GM12878 (cell line): ENCODE data around the gene CNPY1. TPM values are rescaled to one million over a fixed set of nuclear protein-coding genes. Genes with fewer than 3 reads are reported as not detected.

Source experiments
- ATAC-seq: fragments of 200-7000 bp; cut with Tn5 transposase; 3 replicates; pipeline ENCODE4 v1.9.1; 2020; ENCODE audit warnings: mild to moderate bottlenecking, moderate library complexity
- BruUV-seq: library from RNA; stranded (reverse); fragments of 400-500 nt; replicated peaks from 2 replicates; lab custom pipeline; 2021; lab: Mats Ljungman, UMichigan
- CTCF ChIA-PET: fragments of 300-600 bp; sonication (Branson Sonifier 250); formaldehyde crosslinking; extraction: SDS; loops from one replicate; lab custom pipeline; 2021; ENCODE audit warnings: inconsistent platforms; lab: Yijun Ruan, JAX
- POLR2A ChIA-PET: fragments of 350-600 bp; formaldehyde crosslinking; extraction: SDS; loops from one replicate; lab custom pipeline; 2021; ENCODE audit warnings: inconsistent platforms; lab: Charles Lee
- RAD21 ChIA-PET: fragments of 300-600 bp; sonication (Branson Sonifier 250); formaldehyde crosslinking; loops from one replicate; lab custom pipeline; 2023; ENCODE audit warnings: antibody characterized with exemption; ENCODE audit not compliant: unreplicated experiment; lab: Charles Lee
- SMC1A ChIA-PET: fragments of 300-600 bp; sonication (Branson Sonifier 250); formaldehyde crosslinking; loops from one replicate; lab custom pipeline; 2023; ENCODE audit not compliant: unreplicated experiment, uncharacterized antibody; lab: Charles Lee
- DNase-seq: peaks from one replicate; pipeline ENCODE4 v3.0.0-alpha.2; 2011; ENCODE audit warnings: low read depth, low spot score
- FAIRE-seq: peaks from 3 replicates; lab custom pipeline; 2011; peaks lifted over from hg19 to GRCh38; lab: Jason Lieb, UNC
- H2AFZ ChIP-seq: 2 replicates; pipeline ENCODE4 v1.6.0; 2011; ENCODE audit warnings: low read depth, low read length, control low read depth; ENCODE audit not compliant: control insufficient read depth
- H3K27ac ChIP-seq: 2 replicates; pipeline ENCODE4 v1.5.1; 2011; ENCODE audit warnings: control low read depth; ENCODE audit not compliant: control insufficient read depth, insufficient read depth
- H3K27me3 ChIP-seq, 2 experiments: replicated peaks in 1 of 2; 2 replicates each; pipeline versions ENCODE4 v1.6.0 to v1.6.1; 2011; ENCODE audit warnings: low read length in 1 of 2; ENCODE audit not compliant: control insufficient read depth in 2 of 2, insufficient read depth in 2 of 2
- H3K36me3 ChIP-seq, 2 experiments: 2 replicates each; pipeline ENCODE4 v1.5.1; 2011; ENCODE audit warnings: low read length in 1 of 2; ENCODE audit not compliant: control insufficient read depth in 2 of 2, insufficient read depth in 2 of 2
- H3K4me1 ChIP-seq: 2 replicates; pipeline ENCODE4 v1.6.1; 2011; ENCODE audit warnings: mild to moderate bottlenecking, low read length, moderate library complexity, mixed read lengths; ENCODE audit not compliant: control insufficient read depth, insufficient read depth
- H3K4me2 ChIP-seq: 2 replicates; pipeline ENCODE4 v1.6.0; 2011; ENCODE audit warnings: control low read depth; ENCODE audit not compliant: control insufficient read depth, insufficient read depth
- H3K4me3 ChIP-seq: fragments of 200-600 bp; sonication (generic); 2 replicates; pipeline ENCODE4 v1.5.1; 2016
- H3K79me2 ChIP-seq: 2 replicates; pipeline ENCODE4 v1.6.0; 2011; ENCODE audit warnings: low read length; ENCODE audit not compliant: control insufficient read depth, insufficient read depth
- H3K9ac ChIP-seq: 2 replicates; pipeline ENCODE4 v1.8.0; 2011; ENCODE audit warnings: low read length, control low read depth, mixed read lengths; ENCODE audit not compliant: control insufficient read depth, insufficient read depth
- H3K9me3 ChIP-seq: replicated peaks from 3 replicates; pipeline ENCODE4 v1.5.1; 2011; ENCODE audit warnings: mild to moderate bottlenecking, low read length; ENCODE audit not compliant: control insufficient read depth, insufficient read depth
- H4K20me1 ChIP-seq: 2 replicates; pipeline ENCODE4 v1.6.0; 2011; ENCODE audit not compliant: control insufficient read depth, insufficient read depth
- BACH1 ChIP-seq: fragments of 450-650 bp; IDR thresholded peaks from 2 replicates; pipeline ENCODE4 v1.6.1; 2017; ENCODE audit warnings: mild to moderate bottlenecking, borderline replicate concordance
- BRCA1 ChIP-seq: IDR thresholded peaks from 2 replicates; pipeline ENCODE4 v1.6.1; 2011; ENCODE audit warnings: low read depth, low read length, improper control_type of control experiment
- KDM1A ChIP-seq: fragments of 200-600 bp; sonication (generic); IDR thresholded peaks from 2 replicates; pipeline ENCODE4 v1.6.1; 2016; ENCODE audit warnings: borderline replicate concordance
- MYB ChIP-seq: fragments of 150-350 bp; IDR thresholded peaks from 2 replicates; pipeline ENCODE4 v1.6.1; 2014; ENCODE audit warnings: mild to moderate bottlenecking, low read depth, low read length, borderline replicate concordance
- NFXL1 ChIP-seq: fragments of 450-650 bp; IDR thresholded peaks from 2 replicates; pipeline ENCODE4 v1.6.1; 2017; ENCODE audit warnings: antibody characterized with exemption, mild to moderate bottlenecking, borderline replicate concordance
- NFYA ChIP-seq: IDR thresholded peaks from 2 replicates; pipeline ENCODE4 v1.6.1; 2011; ENCODE audit warnings: low read depth, mild to moderate bottlenecking, low read length, improper control_type of control experiment, borderline replicate concordance
- STAT3 ChIP-seq: IDR thresholded peaks from 2 replicates; pipeline ENCODE4 v1.6.1; 2011; ENCODE audit warnings: low read depth, low read length, improper control_type of control experiment
- TARDBP ChIP-seq: IDR thresholded peaks from 2 replicates; pipeline ENCODE4 v1.6.1; 2016; ENCODE audit warnings: borderline replicate concordance
- TCF3 ChIP-seq: IDR thresholded peaks from 2 replicates; pipeline ENCODE4 v1.6.1; 2012; ENCODE audit warnings: low read depth, mild to moderate bottlenecking, low read length, borderline replicate concordance; ENCODE audit not compliant: insufficient read depth
- ZBED1 ChIP-seq: IDR thresholded peaks from 2 replicates; pipeline ENCODE4 v1.6.1; 2016; ENCODE audit warnings: borderline replicate concordance
- ZNF274 ChIP-seq: IDR thresholded peaks from one replicate; pipeline ENCODE4 v1.8.0; 2011; ENCODE audit not compliant: insufficient read length, insufficient read depth
- ZNF622 ChIP-seq: fragments of 450-650 bp; IDR thresholded peaks from 2 replicates; pipeline ENCODE4 v1.6.1; 2017; ENCODE audit warnings: mild to moderate bottlenecking, inconsistent platforms
- WGBS: methylation state at CpG from one replicate; pipeline ENCODE4 v1.1.6; 2016; ENCODE audit warnings: low lambda C conversion rate; ENCODE audit not compliant: insufficient replicate concordance, insufficient coverage; ENCODE audit errors: missing lambda C conversion rate; 5-methylcytosine and 5-hydroxymethylcytosine counted together
- in situ Hi-C: fragments of 300-500 bp; cut with MboI; formaldehyde crosslinking; loops from 9 replicates; pipeline ENCODE4 v1.14.3; 2018; ENCODE audit warnings: mixed read lengths
- intact Hi-C: fragments of 100-400 bp; cut with micrococcal nuclease; formaldehyde crosslinking; loops from one replicate; pipeline ENCODE4 v1.14.2; 2022; ENCODE audit not compliant: unreplicated experiment
- polyA plus RNA-seq, 11 experiments: library from polyadenylated mRNA; depleted of rRNA in 4 of 11; unstranded in 6 of 11; stranded (reverse) in 5 of 11; fragments of >200 nt; fragmentation: Nextera tagmentation in 4 of 11; fragmentation: Illumina TruSeq in 1 of 11; extraction: Ambion mirVana in 4 of 11; extraction: Trizol in 1 of 11; gene quantifications; 1 replicate in 1 of 11; 2 replicates in 10 of 11; pipeline versions ENCODE4 v1.2.1 to v1.2.3, GENCODE V29; 2011 to 2016; ENCODE audit warnings: inconsistent platforms in 2 of 11, missing spikeins in 2 of 11, low read depth in 1 of 11
- total RNA-seq, 4 experiments: library from RNA; depleted of rRNA in 3 of 4; stranded (reverse); fragments of >200 nt in 3 of 4; fragmentation: Illumina TruSeq in 1 of 4; extraction: Trizol in 1 of 4; gene quantifications; 2 replicates each; pipeline versions ENCODE4 v1.2.1 to v1.2.3, GENCODE V29; 2013 to 2021
- TF ChIP-seq, protein P1 (sequence below): fragments of 450-650 bp; IDR thresholded peaks from 2 replicates; pipeline ENCODE4 v1.6.1; 2014; ENCODE audit warnings: mild to moderate bottlenecking
- TF ChIP-seq, protein P2 (sequence below): fragments of 450-650 bp; IDR thresholded peaks from 2 replicates; pipeline ENCODE4 v1.6.1; 2016; ENCODE audit warnings: mild to moderate bottlenecking

The CNPY1 gene
- total and polyA plus RNA-seq, 10 of the 15 experiments (the other 5 are each of a cell fraction or from before 2014, with no cell fraction given) = not detected

DNA sequence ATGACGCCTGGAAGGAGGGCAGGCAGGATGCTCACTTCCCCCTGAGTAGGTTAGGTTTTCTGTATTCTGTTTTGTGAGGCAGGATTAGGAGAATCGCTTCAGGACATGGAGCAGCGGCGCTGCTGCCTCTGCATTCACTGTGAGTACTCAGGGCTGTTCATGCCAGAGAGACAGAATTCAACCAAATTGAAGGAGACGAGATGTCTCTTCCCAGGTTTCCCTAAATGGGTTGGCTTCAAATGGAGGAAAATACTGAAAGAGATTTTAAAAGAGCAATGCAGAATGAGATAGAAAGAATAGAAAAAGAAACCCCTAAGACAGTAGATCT, 21.9 kb upstream of the CNPY1 start:
- WGBS = 61% methylated on average over 5 of the region's 5 CpGs
- no peaks in the 10 kb centered on the region for H4K20me1 ChIP-seq
- TF ChIP-seq, protein P1, sequence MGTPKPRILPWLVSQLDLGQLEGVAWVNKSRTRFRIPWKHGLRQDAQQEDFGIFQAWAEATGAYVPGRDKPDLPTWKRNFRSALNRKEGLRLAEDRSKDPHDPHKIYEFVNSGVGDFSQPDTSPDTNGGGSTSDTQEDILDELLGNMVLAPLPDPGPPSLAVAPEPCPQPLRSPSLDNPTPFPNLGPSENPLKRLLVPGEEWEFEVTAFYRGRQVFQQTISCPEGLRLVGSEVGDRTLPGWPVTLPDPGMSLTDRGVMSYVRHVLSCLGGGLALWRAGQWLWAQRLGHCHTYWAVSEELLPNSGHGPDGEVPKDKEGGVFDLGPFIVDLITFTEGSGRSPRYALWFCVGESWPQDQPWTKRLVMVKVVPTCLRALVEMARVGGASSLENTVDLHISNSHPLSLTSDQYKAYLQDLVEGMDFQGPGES = no peak
- no peak for TF ChIP-seq ZBED1
- TF ChIP-seq NFXL1 = no peak
- TF ChIP-seq KDM1A = no peak
- no peak for TF ChIP-seq STAT3
- TF ChIP-seq TCF3 = no peak
- no peak for TF ChIP-seq ZNF622
- no peak for TF ChIP-seq ZNF274
- TF ChIP-seq TARDBP = no peak
- TF ChIP-seq, protein P2, sequence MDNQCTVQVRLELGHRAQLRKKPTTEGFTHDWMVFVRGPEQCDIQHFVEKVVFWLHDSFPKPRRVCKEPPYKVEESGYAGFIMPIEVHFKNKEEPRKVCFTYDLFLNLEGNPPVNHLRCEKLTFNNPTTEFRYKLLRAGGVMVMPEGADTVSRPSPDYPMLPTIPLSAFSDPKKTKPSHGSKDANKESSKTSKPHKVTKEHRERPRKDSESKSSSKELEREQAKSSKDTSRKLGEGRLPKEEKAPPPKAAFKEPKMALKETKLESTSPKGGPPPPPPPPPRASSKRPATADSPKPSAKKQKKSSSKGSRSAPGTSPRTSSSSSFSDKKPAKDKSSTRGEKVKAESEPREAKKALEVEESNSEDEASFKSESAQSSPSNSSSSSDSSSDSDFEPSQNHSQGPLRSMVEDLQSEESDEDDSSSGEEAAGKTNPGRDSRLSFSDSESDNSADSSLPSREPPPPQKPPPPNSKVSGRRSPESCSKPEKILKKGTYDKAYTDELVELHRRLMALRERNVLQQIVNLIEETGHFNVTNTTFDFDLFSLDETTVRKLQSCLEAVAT = no peak
- no peak for TF ChIP-seq MYB
- no peak for TF ChIP-seq BACH1
- TF ChIP-seq BRCA1 = no peak
- TF ChIP-seq NFYA = no peak
- ATAC-seq (no peak), DNase-seq (no peak), FAIRE-seq (no peak)
- ChIA-PET POLR2A (no interaction called here), RAD21 (no interaction called here), CTCF (no interaction called here), SMC1A (no interaction called here)
- H3K36me3 ChIP-seq = no peaks in the 10 kb centered on the region
- in situ Hi-C loops (no loop called here), intact Hi-C loops (no loop called here)
- no peak overlapping the region for H3K4me3 ChIP-seq
- no peaks in the 10 kb centered on the region for H3K9me3 ChIP-seq
- H3K9ac ChIP-seq = no peak overlapping the region
- H3K79me2 ChIP-seq = no peaks in the 10 kb centered on the region
- no peaks in the 10 kb centered on the region for H3K27me3 ChIP-seq
- H3K4me2 ChIP-seq = no peak overlapping the region
- H3K4me1 ChIP-seq = no peaks in the 10 kb centered on the region
- no TSS peak for BruUV-seq
- no peak overlapping the region for H3K27ac ChIP-seq
- no peak overlapping the region for H2AFZ ChIP-seq
